Liver (tissue), 9 donors: ENCODE results near the gene ZNF143. TPM values are rescaled to one million over a fixed set of nuclear protein-coding genes. Genes with fewer than 3 reads are reported as not detected.
"Not testable (repeated sequence)": the region's sequence is repeated elsewhere in the genome, so short reads cannot be mapped to it uniquely, and the experiment has no call there.

Source experiments
- DNase-seq: peaks from one replicate; pipeline ENCODE4 v3.0.0-alpha.2; 2017; ENCODE audit warnings: low spot score
- H3K27ac ChIP-seq, 2 donors: one replicate each; pipeline ENCODE4 v1.7.0; 2013; ENCODE audit warnings: inconsistent platforms in 2 of 2, low read length in 2 of 2, control low read depth in 1 of 2, low read depth in 1 of 2, mild to moderate bottlenecking in 1 of 2
- H3K27me3 ChIP-seq, 4 donors: one replicate each; pipeline versions ENCODE4 v1.6.1 to v1.7.0; 2013; ENCODE audit warnings: low read length in 3 of 4, inconsistent platforms in 1 of 4, mild to moderate bottlenecking in 1 of 4, moderate library complexity in 1 of 4; ENCODE audit not compliant: control insufficient read depth in 4 of 4, insufficient read depth in 4 of 4
- H3K36me3 ChIP-seq, 4 donors: one replicate each; pipeline versions ENCODE4 v1.6.1 to v1.7.0; 2013; ENCODE audit warnings: low read length in 3 of 4, mild to moderate bottlenecking in 3 of 4, low read depth in 1 of 4, moderate library complexity in 1 of 4; ENCODE audit not compliant: control insufficient read depth in 4 of 4, insufficient read depth in 3 of 4
- H3K4me1 ChIP-seq, 4 donors: one replicate each; pipeline versions ENCODE4 v1.6.1 to v1.7.0; 2013; ENCODE audit warnings: low read length in 3 of 4, mild to moderate bottlenecking in 3 of 4, moderate library complexity in 1 of 4; ENCODE audit not compliant: control insufficient read depth in 4 of 4, insufficient read depth in 4 of 4
- H3K4me3 ChIP-seq, 3 donors: one replicate each; pipeline versions ENCODE4 v1.6.1 to v1.7.0; 2013; ENCODE audit warnings: low read length in 3 of 3, control low read depth in 1 of 3, low read depth in 1 of 3, mild to moderate bottlenecking in 1 of 3
- H3K9ac ChIP-seq, 2 donors: one replicate each; pipeline ENCODE4 v1.7.0; 2013; ENCODE audit warnings: low read length in 2 of 2, mild to moderate bottlenecking in 2 of 2, moderate library complexity in 2 of 2, control low read depth in 1 of 2, low read depth in 1 of 2
- H3K9me3 ChIP-seq, 4 donors: one replicate each; pipeline versions ENCODE4 v1.6.1 to v1.7.0; 2013; ENCODE audit warnings: low read length in 3 of 4; ENCODE audit not compliant: control insufficient read depth in 4 of 4
- ATF3 ChIP-seq: IDR thresholded peaks from 2 replicates; pipeline ENCODE4 v1.6.1; 2016; ENCODE audit warnings: antibody characterized with exemption
- CTCF ChIP-seq: fragments of 150-350 bp; IDR thresholded peaks from 2 replicates; pipeline ENCODE4 v1.5.1; 2017; ENCODE audit warnings: improper control_type of control experiment, low read depth, low read length; ENCODE audit not compliant: missing input control
- EGR1 ChIP-seq, 2 donors: IDR thresholded peaks; 2 replicates each; pipeline ENCODE4 v1.6.1; 2016 to 2018; ENCODE audit warnings: antibody characterized with exemption in 2 of 2, low read depth in 2 of 2
- FOXA2 ChIP-seq: IDR thresholded peaks from 2 replicates; pipeline ENCODE4 v1.6.1; 2016; ENCODE audit warnings: antibody characterized with exemption
- GABPA ChIP-seq, 2 donors: IDR thresholded peaks in 1 of 2; conservative IDR thresholded peaks in 1 of 2; 2 replicates each; pipeline ENCODE4 v1.6.1; 2016; ENCODE audit warnings: antibody characterized with exemption in 2 of 2, mild to moderate bottlenecking in 1 of 2, moderate library complexity in 1 of 2
- JUND ChIP-seq, 2 donors: IDR thresholded peaks; 2 replicates each; pipeline ENCODE4 v1.6.1; 2016; ENCODE audit warnings: antibody characterized with exemption in 2 of 2
- MAX ChIP-seq: IDR thresholded peaks from 2 replicates; pipeline ENCODE4 v1.6.1; 2016; ENCODE audit warnings: antibody characterized with exemption
- NR2F2 ChIP-seq: IDR thresholded peaks from 2 replicates; pipeline ENCODE4 v1.6.1; 2016; ENCODE audit warnings: antibody characterized with exemption
- RAD21 ChIP-seq, 2 donors: IDR thresholded peaks; 2 replicates each; pipeline ENCODE4 v1.6.1; 2016; ENCODE audit warnings: antibody characterized with exemption in 2 of 2, mild to moderate bottlenecking in 2 of 2
- REST ChIP-seq: IDR thresholded peaks from 2 replicates; pipeline ENCODE4 v1.6.1; 2016; ENCODE audit warnings: antibody characterized with exemption, mild to moderate bottlenecking
- TAF1 ChIP-seq: conservative IDR thresholded peaks from 2 replicates; pipeline ENCODE4 v1.6.1; 2016; ENCODE audit warnings: antibody characterized with exemption, mild to moderate bottlenecking
- YY1 ChIP-seq: IDR thresholded peaks from 2 replicates; pipeline ENCODE4 v1.6.1; 2016; ENCODE audit warnings: antibody characterized with exemption, mild to moderate bottlenecking
- WGBS: extraction: QIAGEN DNeasy Blood & Tissue Kit; methylation state at CpG from one replicate; pipeline ENCODE4 v1.1.7; 2013; 5-methylcytosine and 5-hydroxymethylcytosine counted together
- polyA plus RNA-seq, 2 donors: library from polyadenylated mRNA; stranded (reverse) in 1 of 2; unstranded in 1 of 2; fragments of 200-250 nt in 1 of 2; fragments of >200 nt in 1 of 2; fragmentation: Nextera tagmentation in 1 of 2; extraction: Ambion mirVana in 1 of 2; gene quantifications; one replicate each; pipeline versions ENCODE4 v1.2.1 to v1.2.3, GENCODE V29; 2013 to 2015
- total RNA-seq, 2 donors: library from RNA; depleted of rRNA; stranded (reverse); fragments of >200 nt; gene quantifications; one replicate each; pipeline ENCODE4 v1.2.3, GENCODE V29; 2014
- donor health status: healthy.
- donor health status: healthy.
- donor health status: healthy.
- donor health status: healthy.
- donor health status: healthy.

ZNF143 gene
- total and polyA plus RNA-seq, 4 donors: 4.3 to 20.4 (median 12.2) TPM

GRCh38 chr11:9509041-9509440, 48.2 kb downstream of the ZNF143 start:
- TF ChIP-seq MAX (no peak), YY1 (no peak), ATF3 (no peak), TAF1 (no peak)
- H3K27ac ChIP-seq: no peak overlapping the region
- 93% methylated on average over 2 of the region's 2 CpGs for WGBS
- no peak for DNase-seq
- no peak overlapping the region for H3K9ac ChIP-seq
- no peaks in the 10 kb centered on the region for H3K9me3 ChIP-seq
- peaks cover 1 to 10% (median 9%) of the 10 kb centered on the region in 4 donors for H3K36me3 ChIP-seq
- no peaks in the 10 kb centered on the region for H3K27me3 ChIP-seq
- peaks cover 4 to 15% (median 8%) of the 10 kb centered on the region in 4 donors for H3K4me1 ChIP-seq
- H3K4me3 ChIP-seq: no peak overlapping the region

- Histone ChIP-seq H3K4me3 (no peak overlapping the region), H3K9ac (no peak overlapping the region), H3K36me3 (peaks cover 3 to 24% (median 16%) of the 10 kb centered on the region in 4 donors), H3K9me3 (no peaks in the 10 kb centered on the region), H3K27ac (no peak overlapping the region), H3K4me1 (peaks cover 0 to 11% (median 3%) of the 10 kb centered on the region in 4 donors), H3K27me3 (no peaks in the 10 kb centered on the region)
- 85% methylated on average over 5 of the region's 5 CpGs for WGBS
- no peak for DNase-seq
- TF ChIP-seq GABPA (IDR thresholded peaks at IDR 0.05 in 1 of 2, conservative IDR thresholded peaks at IDR 0.05 in 1 of 2): no peak
- TF ChIP-seq TAF1: no peak
- TF ChIP-seq EGR1 (IDR thresholded peaks at IDR 0.05; ENCODE audit: low read depth in 2 of 2): no peak
- TF ChIP-seq CTCF: no peak
- no peak for TF ChIP-seq RAD21 (IDR thresholded peaks at IDR 0.05)
- no peak for TF ChIP-seq JUND (IDR thresholded peaks at IDR 0.05)
- TF ChIP-seq FOXA2: no peak
- no peak for TF ChIP-seq REST
- TF ChIP-seq NR2F2: no peak
- TF ChIP-seq ATF3: no peak
- no peak for TF ChIP-seq YY1
Measured at GRCh38 chr11:9512370-9513019, 51.7 kb downstream of the ZNF143 start.

GRCh38 chr11:9514576-9514975, 53.8 kb downstream of the ZNF143 start:
- WGBS: 97% methylated on average over 1 of the region's 1 CpG
- H3K27ac ChIP-seq, H3K9ac ChIP-seq, H3K4me1 ChIP-seq, H3K27me3 ChIP-seq, DNase-seq, H3K4me3 ChIP-seq, H3K9me3 ChIP-seq: not testable (repeated sequence)
- peaks cover 3 to 26% (median 18%) of the 10 kb centered on the region in 4 donors for H3K36me3 ChIP-seq
